DMS114 treated with DMSO at 0.1 percent for 48 hours (cell line): ENCODE measurements around the gene FBXO22.
A peak's percentile ranks its signal among the peaks of the same experiment; 100 is the strongest.
"Not testable (repeated sequence)": the region's sequence is repeated elsewhere in the genome, so short reads cannot be mapped to it uniquely, and the experiment has no call there.

Experiments used
- DNase-seq: peaks from one replicate; lab custom pipeline; 2025; ENCODE audit not compliant: unreplicated experiment; lab: John Stamatoyannopoulos, UW

FBXO22 gene

DNA sequence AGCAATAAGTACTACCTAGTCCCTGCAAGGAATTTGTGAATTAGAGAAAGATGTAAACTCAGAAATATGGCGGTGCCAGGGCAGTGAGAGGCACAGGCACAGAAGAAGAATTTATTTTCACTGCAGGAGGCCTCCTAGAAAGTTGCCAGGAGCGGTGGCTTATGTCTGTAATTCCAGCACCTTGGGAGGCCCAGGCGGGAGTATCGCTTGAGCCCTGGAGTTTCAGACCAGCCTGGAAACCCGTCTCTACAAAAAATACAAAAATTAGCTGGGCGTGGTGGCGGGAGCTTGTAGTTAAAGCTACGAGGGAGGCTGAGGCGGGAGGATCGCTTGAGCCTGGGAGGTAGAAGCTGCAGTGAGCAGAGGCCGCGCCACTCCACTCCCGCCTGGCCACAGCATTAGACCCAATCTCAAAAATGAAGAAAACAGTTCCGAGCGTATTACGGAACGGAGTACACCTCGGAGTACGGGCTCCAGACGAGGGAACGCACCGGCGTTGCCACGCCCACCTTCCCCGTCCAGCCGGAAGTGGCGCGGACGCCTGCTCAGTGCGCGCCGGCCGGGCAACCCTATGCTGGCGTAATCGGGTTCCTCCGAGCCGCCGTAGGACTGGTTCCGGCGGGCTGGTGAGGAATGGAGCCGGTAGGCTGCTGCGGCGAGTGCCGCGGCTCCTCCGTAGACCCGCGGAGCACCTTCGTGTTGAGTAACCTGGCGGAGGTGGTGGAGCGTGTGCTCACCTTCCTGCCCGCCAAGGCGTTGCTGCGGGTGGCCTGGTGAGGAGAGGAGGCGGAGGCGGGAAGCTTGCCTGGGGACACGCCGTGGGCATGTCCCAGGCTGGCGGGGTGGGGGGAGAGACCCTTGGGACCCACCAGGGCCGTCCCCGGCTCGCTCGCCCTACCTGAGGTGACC is at the start of gene FBXO22:
TSS of gene FBXO22 (plus strand) at position 548 of the 909 bp plus-strand sequence. CDS start at position 634, 86 bp downstream.
- DNase-seq, result peak; percentile 88

DNA sequence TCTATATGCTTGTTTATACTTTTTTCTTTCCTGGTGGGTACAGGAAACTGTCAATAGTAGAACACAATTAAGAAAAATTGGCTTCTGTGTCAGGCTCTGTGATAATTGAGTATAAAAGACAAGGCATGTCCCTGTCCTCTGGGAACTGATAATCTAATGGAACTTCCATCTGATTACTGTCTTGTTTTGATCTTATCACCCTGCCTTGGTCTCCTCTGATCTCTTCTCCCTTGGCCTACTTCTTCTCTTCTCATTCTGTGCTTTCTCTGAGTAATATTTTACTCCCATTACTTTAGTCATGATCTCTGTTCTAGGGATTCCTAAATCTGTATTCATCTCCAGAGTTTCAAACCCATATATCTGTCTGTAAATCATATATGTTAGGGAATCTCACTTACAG is 45.8 kb upstream of the FBXO22 start:
- DNase-seq, result no peak

DNA sequence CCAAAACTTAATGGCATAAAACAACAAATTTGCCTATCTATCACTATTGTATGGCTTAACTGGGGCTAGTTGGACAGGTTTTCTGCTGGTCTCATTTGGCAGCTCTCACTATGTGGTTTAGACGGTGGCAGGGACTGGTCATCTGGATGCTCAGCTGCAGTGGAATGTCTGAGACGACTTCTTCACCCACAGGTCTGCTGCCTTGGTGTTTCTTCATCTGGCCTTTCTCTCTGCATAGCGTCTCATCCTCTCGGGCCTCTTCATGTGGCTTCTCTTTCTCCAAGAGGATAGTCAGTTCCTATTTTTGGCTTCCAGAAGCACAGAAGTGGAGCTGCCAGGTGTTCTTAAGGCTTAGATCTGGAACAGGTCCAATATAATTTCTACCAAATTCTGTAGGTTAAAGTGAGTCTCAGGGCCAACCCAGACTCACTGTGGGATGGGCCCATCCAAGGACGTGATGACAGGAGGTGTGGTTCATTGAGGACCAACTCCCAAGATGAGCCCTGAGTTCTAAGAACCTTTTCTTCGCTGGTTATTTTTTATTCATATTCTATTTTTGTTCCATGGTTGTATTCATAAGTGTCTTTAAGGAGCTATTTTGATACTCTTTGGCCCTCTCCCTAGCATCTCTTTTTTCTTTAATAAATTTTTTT is 41.8 kb upstream of the FBXO22 start:
- no peak for DNase-seq

DNA sequence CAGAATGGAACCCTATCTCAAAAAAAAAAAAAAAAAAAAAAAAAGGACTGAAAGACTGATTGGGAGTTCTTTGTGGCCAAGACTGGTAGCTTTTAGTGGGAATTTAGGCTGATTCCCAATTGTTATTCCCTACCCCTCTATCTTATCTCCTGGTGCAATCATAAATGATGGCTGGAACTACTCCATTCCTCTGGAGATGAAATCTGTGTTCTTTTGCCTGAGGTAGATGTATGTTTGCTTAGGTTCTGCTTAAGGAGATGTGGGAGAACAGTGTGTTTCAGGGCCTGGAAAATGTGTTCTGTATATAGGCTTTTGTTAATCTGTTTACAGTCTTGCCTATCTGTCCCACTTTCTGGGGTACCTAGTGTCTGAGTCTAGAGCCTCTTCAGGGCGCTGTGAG is 40.9 kb upstream of the FBXO22 start:
- DNase-seq, result no peak

DNA sequence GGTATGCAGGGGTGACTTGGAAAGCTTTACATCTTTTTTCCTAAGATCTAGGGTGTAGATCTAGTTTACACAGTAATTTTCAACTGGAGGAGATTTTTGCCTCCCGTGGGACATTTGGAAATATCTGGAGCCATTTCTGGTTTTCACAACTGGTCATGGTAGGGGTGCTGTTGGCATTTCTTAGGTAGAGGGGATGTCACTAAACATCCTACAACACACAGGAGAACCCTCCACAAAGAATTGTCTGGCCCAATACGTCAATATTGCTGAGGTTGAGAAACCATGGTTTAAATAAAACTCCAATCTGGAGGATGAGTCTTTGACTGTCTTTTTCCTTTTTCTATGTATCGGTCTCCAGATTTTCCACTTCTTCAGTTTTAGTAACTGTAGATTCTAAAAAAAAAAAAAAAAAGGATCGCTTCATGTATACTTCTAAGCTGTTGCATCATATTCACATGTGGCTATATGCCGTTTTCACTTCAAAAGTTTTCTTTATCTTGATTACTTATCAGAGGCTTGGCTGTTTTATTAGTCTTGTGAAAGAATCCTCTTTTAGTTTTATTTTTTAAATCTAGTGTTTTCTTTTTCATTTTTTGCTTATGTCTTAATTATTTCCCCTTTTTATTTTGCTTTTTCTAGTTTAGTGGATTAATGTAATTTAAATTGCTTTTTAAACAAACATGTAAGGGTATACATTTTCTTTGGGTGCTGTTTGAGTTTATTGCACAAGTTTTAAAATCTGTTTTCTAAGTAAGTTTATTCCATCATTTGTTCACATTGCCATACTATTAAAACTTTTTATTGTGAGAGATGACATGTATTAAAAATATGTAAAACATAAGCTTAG is 39.2 kb upstream of the FBXO22 start:
- no peak for DNase-seq

DNA sequence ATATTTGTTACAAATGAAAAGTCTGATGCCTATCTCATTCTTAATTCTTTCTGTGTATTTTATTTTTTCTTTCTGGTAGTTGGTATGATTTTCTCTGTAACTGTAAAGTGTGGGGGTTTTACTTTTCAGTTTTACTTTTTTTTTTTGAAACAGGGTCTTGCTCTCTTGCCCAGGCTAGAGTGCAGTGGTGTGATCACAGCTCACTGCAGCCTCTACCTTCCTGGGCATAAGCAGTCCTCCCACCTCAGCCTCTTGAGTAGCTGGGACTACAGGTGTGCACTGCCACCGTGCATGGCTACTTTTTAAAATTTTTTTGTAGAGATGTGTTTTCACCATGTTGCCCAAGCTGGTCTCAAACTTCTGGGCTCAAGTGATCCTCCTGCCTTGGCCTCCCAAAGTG is 37.6 kb upstream of the FBXO22 start:
- not testable (repeated sequence) for DNase-seq

DNA sequence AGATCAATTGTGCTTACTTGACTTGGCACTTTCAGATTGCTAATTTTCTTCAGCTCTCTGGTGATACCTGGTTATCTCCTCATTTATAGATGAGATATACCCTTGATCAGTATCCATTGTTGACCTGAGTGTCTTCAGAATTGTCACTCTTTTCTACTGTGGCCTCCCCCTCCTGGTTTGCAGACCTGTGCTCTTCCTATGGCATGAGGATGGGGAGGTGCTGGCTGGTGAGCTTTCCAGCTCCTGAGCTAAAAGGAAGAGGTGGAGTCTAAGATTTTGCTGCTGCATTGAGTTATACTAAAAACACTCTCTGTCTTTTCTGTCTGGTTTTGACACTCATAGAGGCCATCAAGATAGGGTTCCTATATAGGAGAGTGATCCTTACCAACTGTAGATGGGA is 36.8 kb upstream of the FBXO22 start:
- no peak for DNase-seq

DNA sequence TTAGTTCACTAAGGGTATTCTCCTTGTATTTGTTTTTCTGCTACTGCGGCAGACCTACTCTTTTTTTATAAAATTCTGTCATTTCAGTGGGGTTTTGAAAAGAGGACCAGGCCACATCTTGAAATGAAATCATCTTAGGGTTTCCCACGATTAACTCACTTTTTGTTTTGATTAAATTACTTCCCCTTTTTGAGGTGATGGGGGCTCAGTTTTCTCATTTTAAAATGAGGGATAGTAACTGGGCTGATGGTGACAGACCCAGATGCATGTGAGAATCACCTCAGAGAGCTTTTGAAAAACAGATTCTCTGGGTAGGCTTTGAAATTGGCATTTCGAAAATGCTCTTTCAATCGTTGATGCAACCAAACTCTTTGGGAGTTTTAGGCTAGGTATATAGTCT is 36.2 kb upstream of the FBXO22 start:
- no peak for DNase-seq

DNA sequence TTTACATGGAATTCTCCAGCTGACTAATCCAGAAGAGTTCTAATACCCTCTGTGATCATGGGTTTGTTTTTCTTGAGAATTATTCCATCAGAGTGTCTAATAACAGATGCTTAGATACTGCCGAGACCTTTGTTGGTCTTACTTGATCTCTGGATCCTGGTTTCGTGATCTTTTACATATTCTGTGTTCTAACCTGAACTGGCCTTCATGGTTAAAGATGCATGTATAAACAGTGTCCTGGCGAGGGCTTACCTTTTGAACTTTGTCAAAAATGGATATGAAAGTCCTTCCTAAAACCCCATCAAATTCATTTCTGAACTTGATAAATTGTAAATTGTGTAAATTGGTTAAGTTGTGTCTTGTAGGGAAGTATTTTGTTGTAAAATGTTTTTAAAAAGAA is 35.7 kb upstream of the FBXO22 start:
- no peak for DNase-seq

DNA sequence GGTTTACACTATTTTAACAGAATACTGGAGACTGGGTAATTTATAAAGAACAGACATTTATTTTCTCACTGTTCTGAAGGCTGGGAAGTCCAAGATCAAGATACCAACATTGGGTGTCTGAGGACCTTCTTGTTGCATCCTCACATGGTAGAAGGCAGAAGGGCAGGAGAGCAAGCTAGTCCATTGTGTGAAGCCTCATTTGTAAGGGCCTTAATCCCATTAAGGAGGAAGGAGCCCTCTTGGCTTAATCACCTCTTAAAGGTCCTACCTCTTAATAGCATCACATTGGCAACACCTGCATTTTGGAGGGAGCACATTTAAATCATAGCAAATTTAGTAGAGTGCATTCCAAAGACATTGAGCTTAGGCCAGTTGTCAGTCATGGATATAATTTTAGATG is 34.2 kb upstream of the FBXO22 start:
- DNase-seq, result no peak

DNA sequence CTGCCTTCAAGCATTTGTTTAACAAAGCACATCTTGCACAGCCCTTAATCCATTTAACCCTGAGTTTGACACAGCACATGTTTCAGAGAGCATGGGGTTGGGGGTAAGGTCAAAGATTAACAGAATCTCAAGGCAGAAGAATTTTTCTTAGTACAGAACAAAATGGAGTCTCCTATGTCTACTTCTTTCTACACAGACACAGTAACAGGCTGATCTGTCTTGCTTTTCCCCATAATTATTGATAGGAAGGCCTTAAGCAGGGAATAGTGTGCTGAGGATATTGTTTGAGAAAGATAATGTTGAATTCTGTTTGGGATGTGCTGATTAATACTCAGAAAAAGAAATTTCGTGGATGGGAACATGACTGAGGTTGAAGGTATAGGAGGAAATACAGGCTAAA is 32.1 kb upstream of the FBXO22 start:
- not testable (repeated sequence) for DNase-seq

DNA sequence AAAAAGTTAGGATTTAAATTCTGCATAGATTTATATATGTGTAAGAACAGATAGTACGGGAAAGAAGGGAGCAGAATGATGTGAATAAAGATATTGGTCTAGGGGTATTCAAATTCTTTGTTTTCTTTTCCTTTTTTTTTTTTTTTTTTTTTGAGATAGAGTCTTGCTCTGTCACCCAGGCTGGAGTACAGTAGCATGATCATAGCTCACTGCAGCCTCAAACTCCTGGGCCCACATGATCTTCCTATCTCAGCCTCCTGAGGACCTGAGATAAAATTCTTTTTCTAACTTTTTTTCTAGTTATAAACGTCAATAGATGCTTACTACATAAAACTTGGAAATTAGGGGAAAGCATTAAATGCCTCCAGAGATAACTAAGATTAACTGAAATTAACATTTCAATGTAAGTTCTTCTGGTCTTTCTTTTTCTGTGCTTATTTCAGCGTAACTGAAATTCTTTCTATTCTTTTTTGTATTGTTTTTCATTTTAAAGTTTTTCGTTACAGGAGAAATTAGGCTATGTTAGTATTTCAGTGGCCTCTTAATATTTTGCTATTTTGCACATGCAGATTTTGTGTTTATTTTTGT is 31.2 kb upstream of the FBXO22 start:
- DNase-seq, result no peak

DNA sequence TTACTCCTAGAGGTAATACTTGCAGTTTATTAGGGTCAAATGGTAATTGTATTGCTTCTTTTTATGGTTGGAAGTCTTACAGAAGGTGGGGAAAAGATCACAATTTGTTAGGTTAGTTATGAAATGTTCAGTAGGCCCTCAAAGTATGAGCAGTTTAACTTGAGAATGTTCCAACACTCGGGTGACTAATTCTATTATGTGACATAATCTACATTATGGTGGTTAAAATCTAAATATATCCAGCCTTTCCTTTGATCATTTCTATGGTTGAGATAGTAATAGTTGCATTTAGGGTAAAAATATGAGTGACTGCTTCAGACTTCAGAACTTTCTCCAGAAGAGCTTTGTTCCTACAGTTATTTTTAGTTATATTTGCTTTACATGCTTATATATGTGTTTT is 19.6 kb upstream of the FBXO22 start:
- no peak for DNase-seq

DNA sequence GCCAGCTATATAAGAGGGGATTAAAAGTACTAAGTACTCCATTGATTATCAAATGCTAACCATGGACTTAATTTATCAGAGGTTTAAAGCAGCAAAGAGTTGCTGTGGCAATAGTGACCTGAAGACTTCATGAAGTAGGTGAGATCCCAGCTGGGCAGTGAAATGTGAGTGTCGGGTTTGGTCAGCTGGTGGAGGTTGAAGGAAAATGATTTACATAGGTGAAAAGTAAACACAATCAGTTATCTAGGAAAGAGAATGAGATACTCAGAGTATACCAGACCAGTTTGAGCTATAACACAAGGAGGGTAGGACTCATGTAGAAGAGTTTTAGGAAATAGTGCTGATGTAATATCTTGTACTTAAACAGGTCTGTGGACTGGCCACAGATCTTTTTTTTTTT is 16.5 kb upstream of the FBXO22 start:
- no peak for DNase-seq

DNA sequence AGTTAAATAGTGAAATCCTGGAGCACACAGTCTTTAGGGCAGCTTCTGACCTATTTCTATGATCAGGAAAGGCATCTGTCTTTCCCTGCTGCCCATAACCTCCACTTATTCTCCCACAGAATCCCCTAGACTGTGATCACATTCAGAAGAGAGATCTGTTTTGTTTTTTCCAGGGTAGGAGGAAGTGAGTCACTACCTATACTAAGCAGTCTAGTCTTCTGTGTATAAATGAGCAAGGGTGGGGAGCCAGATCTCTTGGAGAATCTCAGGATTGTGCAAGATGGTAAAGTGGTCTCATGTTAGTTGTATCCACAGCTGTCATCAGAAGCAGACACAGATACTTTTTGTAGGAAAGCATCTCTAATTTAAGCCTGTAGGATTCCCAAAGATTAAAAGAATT is 11.8 kb upstream of the FBXO22 start:
- DNase-seq, result no peak

DNA sequence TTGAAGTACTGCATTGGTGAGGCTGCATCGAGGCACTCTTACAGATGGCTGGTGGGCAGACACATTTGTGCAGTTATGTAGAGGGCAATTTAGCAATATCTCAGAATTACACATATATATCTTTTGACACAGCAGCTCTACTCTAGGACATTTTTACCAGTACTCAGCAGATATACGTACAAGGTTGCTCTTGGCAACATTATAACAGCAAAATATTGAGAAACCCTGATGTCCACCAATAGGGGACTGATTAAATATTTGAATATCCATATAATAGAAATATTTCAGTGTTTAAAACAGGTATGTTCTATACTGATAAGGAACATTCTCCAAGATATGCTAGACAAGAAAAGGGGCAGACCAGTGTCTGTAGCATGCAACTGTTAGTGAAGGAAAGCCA is 7.9 kb upstream of the FBXO22 start:
- DNase-seq, result no peak

DNA sequence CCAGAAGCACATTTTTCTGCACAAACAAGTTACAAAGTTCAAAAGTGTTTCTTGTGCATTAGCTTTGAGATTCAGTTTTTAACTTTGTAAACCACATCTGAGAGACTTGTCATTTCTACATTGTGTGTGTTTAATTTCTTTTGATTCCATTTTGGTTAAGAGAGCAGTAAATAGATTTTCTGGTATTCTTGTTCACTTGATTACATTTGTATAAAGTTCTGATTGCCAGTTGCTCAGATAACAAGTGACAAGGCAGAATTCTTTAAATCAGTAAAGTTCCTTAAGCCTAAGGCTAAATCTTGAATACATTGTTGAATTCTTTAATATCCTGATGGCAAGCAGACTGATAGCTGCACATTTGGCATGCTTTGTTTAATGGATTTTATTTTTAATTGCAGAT is 3.1 kb upstream of the FBXO22 start:
- no peak for DNase-seq

DNA sequence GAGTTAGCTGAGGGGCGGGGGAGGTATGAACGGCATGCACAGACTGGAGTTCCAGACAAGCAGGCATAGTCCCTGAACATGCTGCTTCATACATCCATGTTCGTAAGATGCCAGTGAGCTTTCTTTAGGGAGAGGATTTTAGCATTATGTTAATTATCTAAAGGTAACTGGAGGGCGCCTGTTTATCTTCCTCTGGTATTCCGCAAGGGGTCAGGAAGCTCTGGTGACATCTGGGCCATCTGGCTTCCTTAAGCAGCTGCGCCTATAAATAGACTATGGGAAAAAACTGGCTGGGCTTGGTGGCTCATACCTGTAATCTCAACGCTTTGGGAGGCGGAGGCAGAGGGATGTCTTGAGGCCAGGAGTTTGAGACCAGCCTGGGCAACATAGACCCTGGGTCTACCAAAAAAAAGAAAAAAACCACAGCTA is 1.5 kb upstream of the FBXO22 start:
- no peak for DNase-seq

DNA sequence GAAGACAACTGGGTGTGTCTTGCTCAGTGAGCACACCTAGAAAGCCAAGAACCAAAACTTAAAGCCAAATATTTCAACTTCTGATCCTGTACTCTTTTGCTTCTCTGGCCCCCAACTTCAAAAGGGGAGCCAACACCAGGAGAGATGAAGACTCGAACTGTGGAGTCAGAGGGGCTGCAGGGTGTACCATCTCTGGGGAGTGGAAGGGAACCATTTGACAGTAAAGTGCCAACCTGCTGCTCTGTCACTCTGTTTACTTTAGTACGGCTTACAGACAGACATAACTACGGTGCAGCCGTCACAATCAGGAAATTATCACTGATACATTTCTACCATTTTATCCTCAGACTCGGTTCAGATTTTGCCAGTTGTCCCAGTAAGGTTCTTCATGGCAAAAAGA is 1.6 kb downstream of the FBXO22 start:
- DNase-seq, result no peak

DNA sequence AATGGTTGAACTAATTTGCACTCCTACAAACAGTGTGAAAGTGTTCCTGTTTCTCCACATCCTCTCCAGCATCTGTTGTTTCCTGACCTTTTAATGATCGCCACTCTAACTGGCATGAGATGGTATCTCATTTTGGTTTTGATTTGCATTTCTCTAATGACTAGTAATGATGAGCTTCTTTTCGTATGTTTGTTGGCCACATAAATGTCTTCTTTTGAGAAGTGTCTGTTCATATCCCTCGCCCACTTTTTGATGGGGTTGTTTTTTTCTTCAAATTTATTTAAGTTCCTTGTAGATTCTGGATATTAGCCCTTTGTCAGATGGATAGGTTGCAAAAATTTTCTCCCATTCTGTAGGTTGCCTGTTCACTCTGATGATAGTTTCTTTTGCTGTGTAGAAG is 6.7 kb downstream of the FBXO22 start:
- DNase-seq, result not testable (repeated sequence)

DNA sequence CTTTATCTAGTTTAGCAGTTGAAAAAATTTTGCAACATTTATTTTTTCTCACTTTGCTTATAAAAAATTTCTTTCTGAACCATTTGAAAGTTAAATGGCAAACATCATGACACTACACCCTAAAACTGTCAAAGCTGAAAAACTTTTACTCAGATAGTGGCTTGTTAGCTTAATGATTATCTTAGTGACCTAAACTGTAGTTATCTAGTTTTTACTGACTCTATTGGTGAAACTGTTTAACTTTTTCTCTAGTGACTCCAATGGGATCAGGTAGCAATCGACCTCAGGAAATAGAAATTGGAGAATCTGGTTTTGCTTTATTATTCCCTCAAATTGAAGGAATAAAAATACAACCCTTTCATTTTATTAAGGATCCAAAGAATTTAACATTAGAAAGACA is 13.3 kb downstream of the FBXO22 start:
- DNase-seq, result no peak
